Suppressor macrophage (primary cell): ENCODE results near the gene NTN1.

Source experiments
- DNase-seq, 4 experiments: peaks; one replicate each; pipeline ENCODE4 v3.0.0-alpha.2; 2020 to 2022

The NTN1 gene

GRCh38 chr17:9218911-9219310 lies 197.6 kb downstream of the NTN1 start:
- no peak for DNase-seq

GRCh38 chr17:9219631-9220397 lies 198.5 kb downstream of the NTN1 start:
- DNase-seq, result no peak

GRCh38 chr17:9220398-9221146 lies 199.3 kb downstream of the NTN1 start:
- DNase-seq, result no peak

GRCh38 chr17:9221147-9221921 lies 200.0 kb downstream of the NTN1 start:
- DNase-seq, result no peak

GRCh38 chr17:9221922-9222180 lies 200.5 kb downstream of the NTN1 start:
- DNase-seq, result no peak

- no peak for DNase-seq
Measured at GRCh38 chr17:9223531-9223930, 202.2 kb downstream of the NTN1 start.

- no peak for DNase-seq
Measured at GRCh38 chr17:9224485-9224884, 203.2 kb downstream of the NTN1 start.

- no peak for DNase-seq
Measured at GRCh38 chr17:9225305-9226101, 204.2 kb downstream of the NTN1 start.

GRCh38 chr17:9226130-9226793 lies 205.0 kb downstream of the NTN1 start:
- DNase-seq, result no peak

- no peak for DNase-seq
Measured at GRCh38 chr17:9226794-9227135, 205.5 kb downstream of the NTN1 start.

GRCh38 chr17:9227819-9228407 lies 206.6 kb downstream of the NTN1 start:
- DNase-seq, result no peak

- no peak for DNase-seq
Measured at GRCh38 chr17:9228408-9229159, 207.3 kb downstream of the NTN1 start.

- no peak for DNase-seq
Measured at GRCh38 chr17:9229160-9229825, 208.0 kb downstream of the NTN1 start.

- no peak for DNase-seq
Measured at GRCh38 chr17:9229826-9230201, 208.5 kb downstream of the NTN1 start.

GRCh38 chr17:9230346-9230745 lies 209.0 kb downstream of the NTN1 start:
- no peak for DNase-seq

GRCh38 chr17:9230861-9231260 lies 209.6 kb downstream of the NTN1 start:
- DNase-seq, result no peak

GRCh38 chr17:9231449-9232154 lies 210.3 kb downstream of the NTN1 start:
- no peak for DNase-seq

GRCh38 chr17:9232155-9232475 lies 210.8 kb downstream of the NTN1 start:
- DNase-seq, result no peak

- DNase-seq, result peak in 1 of 4 experiments; percentile 10
Measured at GRCh38 chr17:9232591-9233270, 211.4 kb downstream of the NTN1 start.

- DNase-seq, result no peak
Measured at GRCh38 chr17:9233271-9233599, 211.9 kb downstream of the NTN1 start.
